Activated CD4-positive, alpha-beta T cell treated with anti-CD3 and anti-CD28 coated beads, Interleukin-2, Interleukin-6, amounts not matched to agents 100 ng/mL and 50 ng/mL, durations not matched to agents 16 hours and 8 hours (primary cell): ENCODE data around the gene TM4SF1.
"Not testable (repeated sequence)": the region's sequence is repeated elsewhere in the genome, so short reads cannot be mapped to it uniquely, and the experiment has no call there.

Source experiments
- DNase-seq: peaks from one replicate; pipeline ENCODE4 v3.0.0-alpha.2; 2020

TM4SF1 gene

GRCh38 chr3:149339931-149340309 is 37.5 kb downstream of the TM4SF1 start:
- peak; percentile 7 for DNase-seq

- not testable (repeated sequence) for DNase-seq
These were observed 40.0 kb downstream of the TM4SF1 start for GRCh38 chr3:149337486-149337885.

DNA sequence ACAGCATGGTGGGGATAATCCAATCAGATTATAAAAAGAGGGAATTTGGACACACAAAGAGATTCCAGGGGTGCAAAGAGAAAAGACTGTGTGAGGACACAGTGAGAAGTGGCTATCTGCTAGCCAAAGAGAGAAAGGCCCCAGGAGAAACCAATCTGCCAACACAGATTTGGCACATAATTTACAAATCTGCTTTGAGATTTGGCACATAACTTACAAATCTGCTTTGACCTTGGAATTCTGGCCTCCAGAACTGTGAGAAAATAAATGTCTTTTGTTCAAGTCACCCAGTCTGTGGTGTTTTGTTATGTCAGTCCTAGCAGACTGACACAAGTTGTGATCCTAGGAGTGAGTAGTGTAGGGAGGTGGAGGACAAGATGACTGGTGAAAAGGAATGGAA is 40.5 kb downstream of the TM4SF1 start:
- no peak for DNase-seq

DNA sequence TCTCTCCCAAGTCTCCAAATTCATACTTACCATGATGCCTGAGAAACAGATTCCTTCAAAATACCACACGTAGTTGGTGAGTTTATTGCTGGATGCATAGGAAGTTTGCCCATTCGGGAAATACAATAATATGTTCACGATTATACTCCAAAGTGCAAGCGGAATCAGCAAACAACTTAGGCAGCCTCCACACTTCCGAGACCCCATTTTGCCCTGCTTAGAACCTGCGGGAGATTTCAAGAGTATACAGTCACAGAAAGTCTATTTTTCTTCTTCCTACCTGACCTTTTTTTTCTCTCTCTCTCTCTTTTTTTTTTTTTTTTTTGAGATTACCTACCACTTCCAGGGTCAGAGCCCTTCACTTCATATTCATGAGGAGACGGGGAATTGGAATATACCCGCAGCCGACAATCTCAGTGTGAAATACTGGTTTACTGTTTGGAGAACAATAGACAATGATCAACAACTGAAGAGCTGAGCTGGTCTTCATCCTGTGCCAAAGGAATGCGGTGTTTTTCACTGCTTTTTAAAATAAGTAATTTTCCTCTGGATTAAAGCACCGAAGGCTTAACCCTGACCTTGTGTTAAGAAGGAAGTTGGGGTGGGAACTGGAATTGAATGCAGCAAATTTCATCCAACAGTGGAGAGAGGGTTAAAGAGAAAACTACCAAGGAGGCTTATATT is 44.1 kb downstream of the TM4SF1 start, which contains the start of gene TM4SF18:
Gene TM4SF18 (minus strand): TSS at position 461 of the 684 bp plus-strand sequence. CDS start 254 bp downstream, at position 207.
- DNase-seq: no peak

DNA sequence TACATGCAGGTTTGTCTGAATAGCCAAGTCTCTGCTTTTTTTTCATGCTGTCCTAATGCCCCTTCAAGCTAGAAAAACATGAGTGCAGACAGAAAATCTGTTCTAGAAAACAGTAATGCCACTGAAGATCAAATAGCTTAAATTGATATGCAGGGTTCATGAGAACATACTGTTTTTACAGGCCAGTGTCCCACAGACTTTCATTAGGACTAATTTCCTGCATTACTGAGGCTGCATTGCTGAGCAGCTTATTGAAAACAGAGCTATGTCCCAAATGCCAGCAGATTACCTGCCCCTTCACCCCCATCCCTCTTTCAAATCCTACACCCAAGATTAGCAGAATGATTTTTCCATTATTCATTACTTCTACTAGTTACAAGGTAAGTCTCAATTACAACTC is 44.7 kb downstream of the TM4SF1 start:
- no peak for DNase-seq

DNA sequence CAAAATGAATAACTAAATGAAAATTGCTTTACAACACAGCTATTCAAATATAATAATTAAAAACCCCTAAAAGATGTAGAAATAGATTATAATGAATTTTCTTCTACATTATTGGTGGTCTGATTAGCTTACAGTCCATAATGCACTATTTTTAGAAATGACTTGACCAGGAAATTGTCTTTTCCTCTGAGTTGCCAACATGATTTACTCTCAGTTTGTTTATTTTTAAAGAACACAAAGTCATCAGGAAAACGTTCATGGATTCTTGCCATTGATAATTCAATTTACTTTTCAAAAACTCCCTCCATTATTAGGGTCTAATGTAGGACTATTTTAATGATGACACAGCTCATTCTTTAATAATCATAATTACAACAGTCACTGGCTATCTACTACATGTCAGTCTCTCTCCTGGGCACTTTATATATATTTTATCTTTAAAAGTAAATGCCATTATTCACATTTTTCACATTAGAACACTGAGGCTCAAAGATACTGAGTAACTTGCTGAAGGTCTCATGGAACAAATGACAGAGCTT is 45.2 kb downstream of the TM4SF1 start:
- DNase-seq: no peak

DNA sequence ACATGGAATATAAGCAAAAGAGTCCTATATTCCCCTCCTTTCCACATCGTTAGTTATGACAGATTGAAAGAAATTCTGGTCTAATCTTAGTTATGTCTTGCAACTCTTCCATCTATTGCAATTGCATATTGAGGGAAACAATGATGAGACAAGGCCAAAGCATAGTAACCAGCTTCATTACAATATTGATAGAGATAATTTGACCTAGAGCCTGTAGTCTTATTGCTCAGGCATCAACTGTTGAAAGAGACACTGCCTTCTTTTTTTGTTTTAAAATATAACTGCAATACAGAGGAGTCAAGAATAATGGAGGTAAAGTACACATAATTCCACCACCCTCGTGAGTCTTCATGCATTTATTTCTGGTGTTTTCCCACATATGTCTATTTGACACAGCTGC is 46.1 kb downstream of the TM4SF1 start:
- DNase-seq: no peak

DNA sequence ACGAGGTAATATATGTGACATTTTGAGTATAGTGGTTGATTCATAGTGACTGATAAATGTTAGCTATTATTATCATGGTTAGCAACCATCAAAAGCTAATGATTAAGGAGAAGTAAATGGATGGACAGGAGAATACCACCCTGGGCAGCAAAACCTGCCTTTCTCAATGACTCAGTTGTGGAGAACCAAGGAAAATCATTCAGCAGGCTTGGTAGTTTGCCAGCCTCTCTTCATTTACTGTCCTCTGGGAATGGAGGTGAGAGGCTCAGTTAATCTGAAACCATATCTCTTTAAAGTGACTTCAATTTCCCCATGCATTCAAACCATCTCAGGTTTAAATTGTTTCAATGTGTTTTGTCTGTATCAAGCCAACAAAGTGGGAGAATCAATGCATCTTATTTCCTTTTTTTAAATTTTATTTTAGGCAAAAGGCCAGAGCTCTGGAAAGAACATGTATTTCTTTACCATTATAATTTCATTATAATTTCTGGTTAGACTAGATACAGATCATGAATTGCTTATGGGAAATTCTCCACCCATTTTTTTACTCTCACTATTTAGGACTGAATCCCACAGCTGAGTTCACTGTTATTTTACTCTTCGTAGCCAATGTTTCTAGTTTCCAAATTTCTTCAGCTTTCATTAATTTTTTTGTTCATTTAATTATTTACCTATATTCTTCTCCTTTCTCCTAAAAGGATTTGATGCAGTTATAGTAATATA is 46.7 kb downstream of the TM4SF1 start:
- DNase-seq: no peak

- DNase-seq: no peak
These were observed 50.3 kb downstream of the TM4SF1 start for GRCh38 chr3:149327156-149327555.

DNA sequence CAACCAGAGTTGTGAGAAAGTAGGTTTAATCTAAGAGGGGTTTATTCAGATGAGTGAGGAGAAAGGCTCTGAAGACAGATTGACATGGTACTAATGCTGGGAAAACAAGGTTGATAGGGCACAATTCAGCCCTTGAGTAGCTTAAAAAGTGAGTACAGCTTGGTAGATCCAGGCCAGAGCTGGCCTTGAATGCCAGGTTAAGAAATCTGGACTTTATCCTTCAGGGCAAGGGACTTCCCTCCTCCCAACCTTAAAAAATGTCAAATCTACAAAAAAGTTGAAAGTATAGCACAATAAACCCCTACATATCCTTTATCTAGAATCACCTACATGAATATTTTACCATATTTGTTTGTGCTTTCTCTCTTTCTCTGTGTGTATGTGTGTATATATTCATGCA is 51.9 kb downstream of the TM4SF1 start:
- no peak for DNase-seq

DNA sequence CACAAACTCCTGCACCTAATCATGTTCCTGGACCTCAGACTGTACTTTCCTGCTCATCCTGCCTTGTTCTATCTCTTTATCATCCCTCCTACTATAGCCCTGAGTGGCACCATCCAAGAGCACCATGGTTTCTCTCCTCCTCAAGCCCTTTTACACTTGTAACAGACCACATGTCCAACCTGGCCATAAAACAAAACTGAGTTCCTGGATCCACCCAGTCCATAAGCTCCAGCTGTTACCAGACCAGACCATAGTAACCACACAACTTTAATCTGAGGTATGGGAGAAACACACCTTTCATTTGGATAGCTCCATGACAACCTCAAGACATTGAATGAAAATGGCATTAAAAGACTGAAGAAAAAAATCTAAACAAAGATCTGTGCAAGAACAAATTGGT is 53.1 kb downstream of the TM4SF1 start:
- DNase-seq: no peak

DNA sequence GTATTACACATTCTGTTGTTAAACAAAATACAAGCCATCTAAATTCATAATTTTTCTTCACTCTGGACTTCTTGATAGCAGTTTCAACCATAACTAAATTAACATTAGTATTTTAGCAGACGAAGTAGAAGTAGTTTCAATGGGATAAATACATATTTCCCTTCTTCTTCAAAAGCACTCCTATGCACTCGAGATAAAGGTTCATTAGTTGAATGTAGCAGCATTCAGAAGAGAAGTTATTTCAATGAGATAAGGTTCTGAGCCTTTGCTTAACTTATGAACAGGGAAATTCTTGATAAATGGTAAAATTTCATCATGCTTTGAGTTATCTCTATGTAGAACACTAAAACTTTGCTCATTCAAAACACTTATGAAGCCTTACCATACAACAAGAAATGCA is 55.8 kb downstream of the TM4SF1 start:
- no peak for DNase-seq

GRCh38 chr3:149321136-149321535 is 56.3 kb downstream of the TM4SF1 start:
- no peak for DNase-seq

DNA sequence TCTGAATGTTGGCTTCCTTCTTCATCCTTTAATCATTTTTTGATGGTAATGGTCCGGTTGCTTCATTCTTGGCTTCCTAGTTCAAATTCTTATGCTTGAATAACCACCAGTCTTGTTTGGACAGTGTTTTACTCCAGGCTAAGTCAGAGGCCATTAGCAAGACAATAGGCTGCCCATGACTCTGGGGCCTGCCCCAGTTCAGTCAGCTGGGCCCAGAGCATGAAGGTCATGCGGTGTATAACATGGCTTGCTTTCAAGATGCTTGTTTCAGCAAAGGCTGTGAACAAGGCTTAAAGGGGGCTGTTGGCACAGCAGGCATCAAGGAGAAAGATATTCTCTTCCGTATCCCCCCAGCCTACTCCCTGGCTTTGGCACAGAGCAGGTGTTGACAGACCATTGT is 57.7 kb downstream of the TM4SF1 start:
- DNase-seq: no peak
